Camera-type eye (tissue), 1 donor: ENCODE data around the gene MINDY2. TPM values are rescaled to one million over a fixed set of nuclear protein-coding genes. Genes with fewer than 3 reads are reported as not detected.

Experiments used
- total RNA-seq: library from RNA; depleted of rRNA; stranded (reverse); fragments of >200 nt; gene quantifications from one replicate; pipeline ENCODE4 v1.2.3, GENCODE V29; 2014

MINDY2 gene
- total RNA-seq = 70.8 TPM

GRCh38 chr15:58770857-58771620 lies at the start of gene MINDY2:
TSS of gene MINDY2 (plus strand) at chr15:58771302. CDS start at chr15:58771396, 94 bp downstream.

GRCh38 chr15:58749532-58750337 lies 21.4 kb upstream of the MINDY2 start, which contains the start of gene ADAM10:
TSS of gene ADAM10 (minus strand) at chr15:58749707. CDS start at chr15:58749534, 173 bp downstream.

Other genes starting within 250 kb of the MINDY2 start
- gene ADAM10, start 21.6 kb upstream of the MINDY2 start, total RNA-seq = 218 TPM
- 170 TPM for gene SLTM, start 162.4 kb downstream of the MINDY2 start, total RNA-seq
- 51.4 TPM for gene RNF111, start 216.4 kb downstream of the MINDY2 start, total RNA-seq